Midbrain (tissue), 1 donor: ENCODE results near the gene MYO18A.
"Not testable (repeated sequence)": the region's sequence is repeated elsewhere in the genome, so short reads cannot be mapped to it uniquely, and the experiment has no call there.

Source experiments
- DNase-seq: peaks from one replicate; lab custom pipeline; 2025; lab: John Stamatoyannopoulos, UW

Gene MYO18A

GRCh38 chr17:29180034-29180787, at the start of gene MYO18A:
Gene MYO18A (minus strand): TSS chr17:29180398. CDS start chr17:29166940, 13,458 bp downstream.
- peak; percentile 89 for DNase-seq

GRCh38 chr17:29225396-29225795, 45.2 kb upstream of the MYO18A start:
- DNase-seq, result no peak

- DNase-seq, result not testable (repeated sequence)
Observed at GRCh38 chr17:29221338-29221737, 41.1 kb upstream of the MYO18A start.

- DNase-seq, result peak; percentile 90
Observed at GRCh38 chr17:29219378-29220047, 39.3 kb upstream of the MYO18A start.

GRCh38 chr17:29216856-29217255, 36.7 kb upstream of the MYO18A start:
- DNase-seq, result no peak

- DNase-seq, result no peak
Observed at GRCh38 chr17:29216181-29216580, 36.0 kb upstream of the MYO18A start.

GRCh38 chr17:29215717-29216116, 35.5 kb upstream of the MYO18A start:
- DNase-seq, result no peak

- no peak for DNase-seq
Observed at GRCh38 chr17:29215174-29215573, 35.0 kb upstream of the MYO18A start.

- DNase-seq, result no peak
Observed at GRCh38 chr17:29214215-29215146, 34.3 kb upstream of the MYO18A start.

- peak; percentile 95 for DNase-seq
Observed at GRCh38 chr17:29212681-29213121, 32.5 kb upstream of the MYO18A start.

GRCh38 chr17:29212094-29212631, 32.0 kb upstream of the MYO18A start:
- DNase-seq, result no peak

GRCh38 chr17:29210879-29211278, 30.7 kb upstream of the MYO18A start:
- DNase-seq, result no peak

- no peak for DNase-seq
Observed at GRCh38 chr17:29209073-29209472, 28.9 kb upstream of the MYO18A start.

- no peak for DNase-seq
Observed at GRCh38 chr17:29207975-29208374, 27.8 kb upstream of the MYO18A start.

GRCh38 chr17:29205047-29205446, 24.8 kb upstream of the MYO18A start:
- DNase-seq, result no peak

- DNase-seq, result not testable (repeated sequence)
Observed at GRCh38 chr17:29204068-29204804, 24.0 kb upstream of the MYO18A start.

GRCh38 chr17:29197516-29198272, 17.5 kb upstream of the MYO18A start:
- no peak for DNase-seq

- no peak for DNase-seq
Observed at GRCh38 chr17:29196769-29197515, 16.7 kb upstream of the MYO18A start.

- no peak for DNase-seq
Observed at GRCh38 chr17:29195465-29196081, 15.4 kb upstream of the MYO18A start.
